Measurements from ENCODE around the gene TP73. TPM values are rescaled to one million over a fixed set of nuclear protein-coding genes. Genes with fewer than 3 reads are reported as not detected.

TP73 gene
- total RNA-seq, 1 experiment from 2014 or later, result 10.0 TPM

GRCh38 chr1:3746389-3746829 lies 94.1 kb downstream of the TP73 start:
- ChIA-PET POLR2A (ENCODE audit: low non-redundant PET) (no interaction called here), CTCF (no interaction called here)
- Histone ChIP-seq H3K9me3 (ENCODE audit: low read depth, low read length, poor library complexity, severe bottlenecking) (no peaks in the 10 kb centered on the region), H3K4me3 (ENCODE audit: low read depth, low read length, poor library complexity, severe bottlenecking) (peak overlapping the region; percentile 93), H3K36me3 (ENCODE audit: insufficient read depth, low read length, poor library complexity, severe bottlenecking) (no peaks in the 10 kb centered on the region), H3K27me3 (replicated peaks; ENCODE audit: insufficient read depth, low read depth, low read length, poor library complexity) (no peaks in the 10 kb centered on the region), H3K4me1 (ENCODE audit: insufficient read depth, low read length, poor library complexity, severe bottlenecking) (peaks cover 11% of the 10 kb centered on the region), H3K27ac (ENCODE audit: low read depth, low read length, poor library complexity, severe bottlenecking) (peak overlapping the region; percentile 67)
- DNase-seq (ENCODE audit: low spot score), result no peak
- no peak for TF ChIP-seq EZH2 (IDR thresholded peaks at IDR 0.05; ENCODE audit: borderline replicate concordance, low read depth, low read length, poor library complexity, severe bottlenecking)
- TF ChIP-seq CTCF (conservative IDR thresholded peaks at IDR 0.05; ENCODE audit: low read depth, low read length), result no peak
- no TSS peak for BruUV-seq (replicated peaks)
- intact Hi-C loops (cut with micrococcal nuclease; ENCODE audit: unreplicated experiment), result no loop called here

GRCh38 chr1:3746830-3747521 lies 94.7 kb downstream of the TP73 start:
- ChIA-PET POLR2A (ENCODE audit: low non-redundant PET) (interaction anchor here (0.7 kb wide), 1 partner anchor 82 kb away, joined by 4 read pairs; no protein-coding TSS in a partner anchor), CTCF (no interaction called here)
- peak overlapping the region; percentile 67 for H3K27ac ChIP-seq (ENCODE audit: low read depth, low read length, poor library complexity, severe bottlenecking)
- H3K27me3 ChIP-seq (replicated peaks; ENCODE audit: insufficient read depth, low read depth, low read length, poor library complexity), result no peaks in the 10 kb centered on the region
- DNase-seq (ENCODE audit: low spot score), result peak; percentile 92
- intact Hi-C loops (cut with micrococcal nuclease; ENCODE audit: unreplicated experiment), result no loop called here
- TF ChIP-seq CTCF (conservative IDR thresholded peaks at IDR 0.05; ENCODE audit: low read depth, low read length) (no peak), EZH2 (IDR thresholded peaks at IDR 0.05; ENCODE audit: borderline replicate concordance, low read depth, low read length, poor library complexity, severe bottlenecking) (no peak)
- BruUV-seq (replicated peaks), result TSS peak; percentile 37
- H3K36me3 ChIP-seq (ENCODE audit: insufficient read depth, low read length, poor library complexity, severe bottlenecking), result no peaks in the 10 kb centered on the region
- H3K4me3 ChIP-seq (ENCODE audit: low read depth, low read length, poor library complexity, severe bottlenecking), result peak overlapping the region; percentile 93
- H3K4me1 ChIP-seq (ENCODE audit: insufficient read depth, low read length, poor library complexity, severe bottlenecking), result peaks cover 11% of the 10 kb centered on the region
- no peaks in the 10 kb centered on the region for H3K9me3 ChIP-seq (ENCODE audit: low read depth, low read length, poor library complexity, severe bottlenecking)

- peak overlapping the region; percentile 67 for H3K27ac ChIP-seq (ENCODE audit: low read depth, low read length, poor library complexity, severe bottlenecking)
- H3K4me1 ChIP-seq (ENCODE audit: insufficient read depth, low read length, poor library complexity, severe bottlenecking), result peaks cover 11% of the 10 kb centered on the region
- CTCF ChIA-PET, result no interaction called here
- BruUV-seq (replicated peaks), result no TSS peak
- intact Hi-C loops (cut with micrococcal nuclease; ENCODE audit: unreplicated experiment), result no loop called here
- H3K9me3 ChIP-seq (ENCODE audit: low read depth, low read length, poor library complexity, severe bottlenecking), result no peaks in the 10 kb centered on the region
- H3K4me3 ChIP-seq (ENCODE audit: low read depth, low read length, poor library complexity, severe bottlenecking), result peak overlapping the region; percentile 93
- POLR2A ChIA-PET (ENCODE audit: low non-redundant PET), result interaction anchor here (0.7 kb wide), 1 partner anchor 83 kb away, joined by 4 read pairs; no protein-coding TSS in a partner anchor
- TF ChIP-seq EZH2 (IDR thresholded peaks at IDR 0.05; ENCODE audit: borderline replicate concordance, low read depth, low read length, poor library complexity, severe bottlenecking), result no peak
- no peak for TF ChIP-seq CTCF (conservative IDR thresholded peaks at IDR 0.05; ENCODE audit: low read depth, low read length)
- DNase-seq (ENCODE audit: low spot score), result no peak
- no peaks in the 10 kb centered on the region for H3K27me3 ChIP-seq (replicated peaks; ENCODE audit: insufficient read depth, low read depth, low read length, poor library complexity)
- H3K36me3 ChIP-seq (ENCODE audit: insufficient read depth, low read length, poor library complexity, severe bottlenecking), result no peaks in the 10 kb centered on the region
Measured at GRCh38 chr1:3747522-3747848, 95.2 kb downstream of the TP73 start.

Data from A673 (cell line).